ENCODE data around the gene NPEPL1.
"Not testable (repeated sequence)": the region's sequence is repeated elsewhere in the genome, so short reads cannot be mapped to it uniquely, and the experiment has no call there.

Gene NPEPL1

GRCh38 chr20:58692579-58693225, at the start of gene NPEPL1:
Gene NPEPL1, plus strand, starts transcription at chr20:58692800. Its CDS starts 101 bp downstream, at chr20:58692901.
- no peak for DNase-seq

GRCh38 chr20:58642896-58643295, 49.7 kb upstream of the NPEPL1 start:
- DNase-seq, result not testable (repeated sequence)

- DNase-seq, result no peak
Measured at GRCh38 chr20:58645412-58645968, 47.1 kb upstream of the NPEPL1 start.

- DNase-seq, result no peak
Measured at GRCh38 chr20:58646257-58646656, 46.3 kb upstream of the NPEPL1 start.

- no peak for DNase-seq
Measured at GRCh38 chr20:58646703-58647102, 45.9 kb upstream of the NPEPL1 start.

- DNase-seq, result no peak
Measured at GRCh38 chr20:58647162-58647795, 45.3 kb upstream of the NPEPL1 start.

- DNase-seq, result no peak
Measured at GRCh38 chr20:58647796-58648501, 44.7 kb upstream of the NPEPL1 start.

GRCh38 chr20:58648502-58648825, 44.1 kb upstream of the NPEPL1 start:
- DNase-seq, result not testable (repeated sequence)

- no peak for DNase-seq
Measured at GRCh38 chr20:58649288-58650180, 43.1 kb upstream of the NPEPL1 start.

- no peak for DNase-seq
Measured at GRCh38 chr20:58650181-58650775, 42.3 kb upstream of the NPEPL1 start.

- peak; percentile 87 for DNase-seq
Measured at GRCh38 chr20:58650776-58651558, 41.6 kb upstream of the NPEPL1 start, which contains the start of gene STX16. Gene STX16, plus strand, starts transcription at chr20:58651283. Its CDS starts 724 bp downstream, at chr20:58652007.

GRCh38 chr20:58651559-58651945, 41.0 kb upstream of the NPEPL1 start:
- DNase-seq, result no peak

- DNase-seq, result peak; percentile 40
Measured at GRCh38 chr20:58651946-58652605, 40.5 kb upstream of the NPEPL1 start.

- DNase-seq, result no peak
Measured at GRCh38 chr20:58652606-58653294, 39.9 kb upstream of the NPEPL1 start.

- DNase-seq, result no peak
Measured at GRCh38 chr20:58654337-58654736, 38.3 kb upstream of the NPEPL1 start.

- no peak for DNase-seq
Measured at GRCh38 chr20:58655328-58656107, 37.1 kb upstream of the NPEPL1 start.

- DNase-seq, result no peak
Measured at GRCh38 chr20:58656831-58657230, 35.8 kb upstream of the NPEPL1 start.

GRCh38 chr20:58657262-58657661, 35.3 kb upstream of the NPEPL1 start:
- no peak for DNase-seq

- no peak for DNase-seq
Measured at GRCh38 chr20:58657986-58658385, 34.6 kb upstream of the NPEPL1 start.

All from DMS79 (cell line).